ENCODE measurements around the gene MEGF6. TPM values are rescaled to one million over a fixed set of nuclear protein-coding genes. Genes with fewer than 3 reads are reported as not detected.

Gene MEGF6
- total and polyA plus RNA-seq, 9 of the 15 experiments (the other 6 are each of a cell fraction or from before 2014, with no cell fraction given): 0.03 to 1.7 (median 0.24) TPM; not detected in 3

DNA sequence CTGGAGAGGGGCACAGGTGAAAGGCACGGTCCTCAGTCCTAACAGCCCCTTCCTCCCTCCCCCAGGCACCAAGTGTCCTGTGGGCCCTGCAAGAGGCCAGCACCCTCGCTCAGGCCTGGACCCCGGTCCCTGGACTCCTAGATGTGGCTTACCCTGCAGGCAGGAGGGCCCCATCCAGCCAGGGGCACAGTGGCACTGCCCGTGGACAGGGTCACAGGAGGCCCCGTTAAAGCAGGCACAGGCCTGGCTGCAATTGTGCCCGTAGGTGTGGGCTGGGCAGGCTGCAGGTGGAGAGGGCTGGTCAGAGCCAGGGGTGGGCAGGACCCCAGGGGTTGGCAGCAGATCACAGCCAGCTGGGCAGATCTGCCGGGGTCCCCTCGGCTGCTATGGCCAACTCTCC is 112.3 kb downstream of the MEGF6 start:
- H3K36me3 ChIP-seq (ENCODE audit: control insufficient read depth, insufficient read depth, low read length): no peaks in the 10 kb centered on the region
- no TSS peak for BruUV-seq (replicated peaks)
- H3K27me3 ChIP-seq (ENCODE audit: control insufficient read depth in 2 of 2, insufficient read depth in 2 of 2, low read length in 2 of 2): peaks cover 13 to 60% of the 10 kb centered on the region in 2 experiments; a peak in 3 of 5 replicates
- no peak overlapping the region for H3K4me3 ChIP-seq
- DNase-seq (ENCODE audit: extremely low read depth in 1 of 4, low spot score in 3 of 4): no peak
- no peaks in the 10 kb centered on the region for H3K9me1 ChIP-seq (ENCODE audit: control insufficient read depth, insufficient read depth, low read length)
- H3K4me2 ChIP-seq (ENCODE audit: insufficient read depth, low read length): no peak overlapping the region
- no peaks in the 10 kb centered on the region for H3K9me3 ChIP-seq (replicated peaks; ENCODE audit: control insufficient read depth, insufficient read depth, low read depth, low read length)
- WGBS (ENCODE audit: insufficient coverage, low coverage, missing lambda C conversion rate): 3% methylated on average over 8 of the region's 8 CpGs
- H3K9ac ChIP-seq (ENCODE audit: insufficient read depth in 1 of 2, low read depth in 2 of 2, low read length in 2 of 2): no peak overlapping the region
- ATAC-seq: no peak
- no peak for FAIRE-seq
- H3K79me2 ChIP-seq (ENCODE audit: control insufficient read depth, insufficient read depth, low read length): no peaks in the 10 kb centered on the region
- peaks cover 5% of the 10 kb centered on the region; the same call in 1 of the 2 replicates for H4K20me1 ChIP-seq (replicated peaks; ENCODE audit: control insufficient read depth, insufficient read depth, low read length)
- peaks cover 0 to 62% of the 10 kb centered on the region in 2 experiments; a peak in 1 of 5 replicates for H3K4me1 ChIP-seq (replicated peaks in 1 of 2; ENCODE audit: control insufficient read depth in 2 of 2, insufficient read depth in 2 of 2, low read length in 2 of 2)
- intact Hi-C loops (cut with micrococcal nuclease) (no loop called here), in situ Hi-C loops (cut with MboI) (no loop called here)
- H2AFZ ChIP-seq (ENCODE audit: low read depth, low read length): no peak overlapping the region
- no peak overlapping the region for H3K27ac ChIP-seq (ENCODE audit: extremely low read depth, low read depth, low read length)
- POLR2A ChIA-PET: no interaction called here
- CTCF ChIA-PET (ENCODE audit: low intra/inter-chr PET ratio): no interaction called here
- TF ChIP-seq, protein P1, sequence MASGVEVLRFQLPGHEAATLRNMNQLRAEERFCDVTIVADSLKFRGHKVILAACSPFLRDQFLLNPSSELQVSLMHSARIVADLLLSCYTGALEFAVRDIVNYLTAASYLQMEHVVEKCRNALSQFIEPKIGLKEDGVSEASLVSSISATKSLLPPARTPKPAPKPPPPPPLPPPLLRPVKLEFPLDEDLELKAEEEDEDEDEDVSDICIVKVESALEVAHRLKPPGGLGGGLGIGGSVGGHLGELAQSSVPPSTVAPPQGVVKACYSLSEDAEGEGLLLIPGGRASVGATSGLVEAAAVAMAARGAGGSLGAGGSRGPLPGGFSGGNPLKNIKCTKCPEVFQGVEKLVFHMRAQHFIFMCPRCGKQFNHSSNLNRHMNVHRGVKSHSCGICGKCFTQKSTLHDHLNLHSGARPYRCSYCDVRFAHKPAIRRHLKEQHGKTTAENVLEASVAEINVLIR (CRISPR knock-in tag; IDR thresholded peaks at IDR 0.05): no peak
- TF ChIP-seq, protein P2, sequence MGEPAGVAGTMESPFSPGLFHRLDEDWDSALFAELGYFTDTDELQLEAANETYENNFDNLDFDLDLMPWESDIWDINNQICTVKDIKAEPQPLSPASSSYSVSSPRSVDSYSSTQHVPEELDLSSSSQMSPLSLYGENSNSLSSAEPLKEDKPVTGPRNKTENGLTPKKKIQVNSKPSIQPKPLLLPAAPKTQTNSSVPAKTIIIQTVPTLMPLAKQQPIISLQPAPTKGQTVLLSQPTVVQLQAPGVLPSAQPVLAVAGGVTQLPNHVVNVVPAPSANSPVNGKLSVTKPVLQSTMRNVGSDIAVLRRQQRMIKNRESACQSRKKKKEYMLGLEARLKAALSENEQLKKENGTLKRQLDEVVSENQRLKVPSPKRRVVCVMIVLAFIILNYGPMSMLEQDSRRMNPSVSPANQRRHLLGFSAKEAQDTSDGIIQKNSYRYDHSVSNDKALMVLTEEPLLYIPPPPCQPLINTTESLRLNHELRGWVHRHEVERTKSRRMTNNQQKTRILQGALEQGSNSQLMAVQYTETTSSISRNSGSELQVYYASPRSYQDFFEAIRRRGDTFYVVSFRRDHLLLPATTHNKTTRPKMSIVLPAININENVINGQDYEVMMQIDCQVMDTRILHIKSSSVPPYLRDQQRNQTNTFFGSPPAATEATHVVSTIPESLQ (CRISPR knock-in tag; IDR thresholded peaks at IDR 0.05): no peak
- TF ChIP-seq ZNF384 (IDR thresholded peaks at IDR 0.05; ENCODE audit: low read depth, low read length): no peak
- TF ChIP-seq SOX6 (IDR thresholded peaks at IDR 0.05): no peak
- TF ChIP-seq, protein P3, sequence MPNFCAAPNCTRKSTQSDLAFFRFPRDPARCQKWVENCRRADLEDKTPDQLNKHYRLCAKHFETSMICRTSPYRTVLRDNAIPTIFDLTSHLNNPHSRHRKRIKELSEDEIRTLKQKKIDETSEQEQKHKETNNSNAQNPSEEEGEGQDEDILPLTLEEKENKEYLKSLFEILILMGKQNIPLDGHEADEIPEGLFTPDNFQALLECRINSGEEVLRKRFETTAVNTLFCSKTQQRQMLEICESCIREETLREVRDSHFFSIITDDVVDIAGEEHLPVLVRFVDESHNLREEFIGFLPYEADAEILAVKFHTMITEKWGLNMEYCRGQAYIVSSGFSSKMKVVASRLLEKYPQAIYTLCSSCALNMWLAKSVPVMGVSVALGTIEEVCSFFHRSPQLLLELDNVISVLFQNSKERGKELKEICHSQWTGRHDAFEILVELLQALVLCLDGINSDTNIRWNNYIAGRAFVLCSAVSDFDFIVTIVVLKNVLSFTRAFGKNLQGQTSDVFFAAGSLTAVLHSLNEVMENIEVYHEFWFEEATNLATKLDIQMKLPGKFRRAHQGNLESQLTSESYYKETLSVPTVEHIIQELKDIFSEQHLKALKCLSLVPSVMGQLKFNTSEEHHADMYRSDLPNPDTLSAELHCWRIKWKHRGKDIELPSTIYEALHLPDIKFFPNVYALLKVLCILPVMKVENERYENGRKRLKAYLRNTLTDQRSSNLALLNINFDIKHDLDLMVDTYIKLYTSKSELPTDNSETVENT (CRISPR knock-in tag; IDR thresholded peaks at IDR 0.05): no peak
- no peak for TF ChIP-seq MAZ (CRISPR knock-in tag; conservative IDR thresholded peaks at IDR 0.05 in 1 of 2, IDR thresholded peaks at IDR 0.05 in 1 of 2)
- TF ChIP-seq, protein P4, sequence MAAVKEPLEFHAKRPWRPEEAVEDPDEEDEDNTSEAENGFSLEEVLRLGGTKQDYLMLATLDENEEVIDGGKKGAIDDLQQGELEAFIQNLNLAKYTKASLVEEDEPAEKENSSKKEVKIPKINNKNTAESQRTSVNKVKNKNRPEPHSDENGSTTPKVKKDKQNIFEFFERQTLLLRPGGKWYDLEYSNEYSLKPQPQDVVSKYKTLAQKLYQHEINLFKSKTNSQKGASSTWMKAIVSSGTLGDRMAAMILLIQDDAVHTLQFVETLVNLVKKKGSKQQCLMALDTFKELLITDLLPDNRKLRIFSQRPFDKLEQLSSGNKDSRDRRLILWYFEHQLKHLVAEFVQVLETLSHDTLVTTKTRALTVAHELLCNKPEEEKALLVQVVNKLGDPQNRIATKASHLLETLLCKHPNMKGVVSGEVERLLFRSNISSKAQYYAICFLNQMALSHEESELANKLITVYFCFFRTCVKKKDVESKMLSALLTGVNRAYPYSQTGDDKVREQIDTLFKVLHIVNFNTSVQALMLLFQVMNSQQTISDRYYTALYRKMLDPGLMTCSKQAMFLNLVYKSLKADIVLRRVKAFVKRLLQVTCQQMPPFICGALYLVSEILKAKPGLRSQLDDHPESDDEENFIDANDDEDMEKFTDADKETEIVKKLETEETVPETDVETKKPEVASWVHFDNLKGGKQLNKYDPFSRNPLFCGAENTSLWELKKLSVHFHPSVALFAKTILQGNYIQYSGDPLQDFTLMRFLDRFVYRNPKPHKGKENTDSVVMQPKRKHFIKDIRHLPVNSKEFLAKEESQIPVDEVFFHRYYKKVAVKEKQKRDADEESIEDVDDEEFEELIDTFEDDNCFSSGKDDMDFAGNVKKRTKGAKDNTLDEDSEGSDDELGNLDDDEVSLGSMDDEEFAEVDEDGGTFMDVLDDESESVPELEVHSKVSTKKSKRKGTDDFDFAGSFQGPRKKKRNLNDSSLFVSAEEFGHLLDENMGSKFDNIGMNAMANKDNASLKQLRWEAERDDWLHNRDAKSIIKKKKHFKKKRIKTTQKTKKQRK (IDR thresholded peaks at IDR 0.05; ENCODE audit: borderline replicate concordance, low read depth, low read length): no peak
- TF ChIP-seq L3MBTL2 (IDR thresholded peaks at IDR 0.05): no peak
- TF ChIP-seq, protein P5, sequence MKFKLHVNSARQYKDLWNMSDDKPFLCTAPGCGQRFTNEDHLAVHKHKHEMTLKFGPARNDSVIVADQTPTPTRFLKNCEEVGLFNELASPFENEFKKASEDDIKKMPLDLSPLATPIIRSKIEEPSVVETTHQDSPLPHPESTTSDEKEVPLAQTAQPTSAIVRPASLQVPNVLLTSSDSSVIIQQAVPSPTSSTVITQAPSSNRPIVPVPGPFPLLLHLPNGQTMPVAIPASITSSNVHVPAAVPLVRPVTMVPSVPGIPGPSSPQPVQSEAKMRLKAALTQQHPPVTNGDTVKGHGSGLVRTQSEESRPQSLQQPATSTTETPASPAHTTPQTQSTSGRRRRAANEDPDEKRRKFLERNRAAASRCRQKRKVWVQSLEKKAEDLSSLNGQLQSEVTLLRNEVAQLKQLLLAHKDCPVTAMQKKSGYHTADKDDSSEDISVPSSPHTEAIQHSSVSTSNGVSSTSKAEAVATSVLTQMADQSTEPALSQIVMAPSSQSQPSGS (CRISPR knock-in tag; IDR thresholded peaks at IDR 0.05): no peak
- no peak for TF ChIP-seq ATF7 (IDR thresholded peaks at IDR 0.05)
- no peak for TF ChIP-seq HDAC6 (IDR thresholded peaks at IDR 0.05; ENCODE audit: low read depth, low read length)

Measured in K562 (cell line).